ENCODE data around the gene UGT1A9.
"Not testable (repeated sequence)": the region's sequence is repeated elsewhere in the genome, so short reads cannot be mapped to it uniquely, and the experiment has no call there.

Gene UGT1A9

GRCh38 chr2:233714121-233714520 lies 42.4 kb downstream of the UGT1A9 start:
- H3K27ac ChIP-seq: no peak overlapping the region
- TF ChIP-seq CTCF (conservative IDR thresholded peaks at IDR 0.05; ENCODE audit: low read depth): no peak
- ChIA-PET POLR2A (ENCODE audit: low non-redundant PET) (no interaction called here), CTCF (no interaction called here)
- DNase-seq (ENCODE audit: low spot score): no peak

GRCh38 chr2:233718552-233718951 lies 46.9 kb downstream of the UGT1A9 start, which contains the start of gene UGT1A4:
TSS of gene UGT1A4 (plus strand) at chr2:233718736. CDS start at chr2:233718821, 85 bp downstream.
- ChIA-PET POLR2A (ENCODE audit: low non-redundant PET) (no interaction called here), CTCF (no interaction called here)
- DNase-seq (ENCODE audit: low spot score): no peak
- no peak for TF ChIP-seq CTCF (conservative IDR thresholded peaks at IDR 0.05; ENCODE audit: low read depth)
- no peak within 1 kb of the TSS for H3K27ac ChIP-seq

- ChIA-PET CTCF (no interaction called here), POLR2A (ENCODE audit: low non-redundant PET) (no interaction called here)
Measured at GRCh38 chr2:233728723-233729301, 57.1 kb downstream of the UGT1A9 start, which contains the start of gene UGT1A3. TSS of gene UGT1A3 (plus strand) at chr2:233729042. CDS start at chr2:233729127, 85 bp downstream.

GRCh38 chr2:233736868-233737653 lies 65.4 kb downstream of the UGT1A9 start:
- CTCF ChIA-PET; H3K27ac ChIP-seq; DNase-seq (ENCODE audit: low spot score); POLR2A ChIA-PET (ENCODE audit: low non-redundant PET): not testable (repeated sequence)

More at GRCh38 chr2:233728723-233729301, 57.1 kb downstream of the UGT1A9 start, which contains the start of gene UGT1A3:
- no peak within 1 kb of the TSS for H3K27ac ChIP-seq
- TF ChIP-seq CTCF (conservative IDR thresholded peaks at IDR 0.05; ENCODE audit: low read depth): no peak
- DNase-seq (ENCODE audit: low spot score): no peak

GRCh38 chr2:233740870-233741269 lies 69.2 kb downstream of the UGT1A9 start:
- POLR2A ChIA-PET (ENCODE audit: low non-redundant PET): no interaction called here
- no peak overlapping the region for H3K27ac ChIP-seq
- no peak for DNase-seq (ENCODE audit: low spot score)
- no peak for TF ChIP-seq CTCF (conservative IDR thresholded peaks at IDR 0.05; ENCODE audit: low read depth)
- CTCF ChIA-PET: interaction anchor here (0.8 kb wide), 1 partner anchor 29 kb away, joined by 3 read pairs; no protein-coding TSS in a partner anchor

GRCh38 chr2:233743464-233744259 lies 72.0 kb downstream of the UGT1A9 start:
- TF ChIP-seq CTCF (conservative IDR thresholded peaks at IDR 0.05; ENCODE audit: low read depth): no peak

More at GRCh38 chr2:233743464-233744259, 72.0 kb downstream of the UGT1A9 start:
- H3K27ac ChIP-seq: no peak overlapping the region
- ChIA-PET CTCF (no interaction called here), POLR2A (ENCODE audit: low non-redundant PET) (no interaction called here)
- no peak for DNase-seq (ENCODE audit: low spot score)
